Loucy (cell line): ENCODE data around the gene TRIM37.

ENCODE experiments used
- CTCF ChIP-seq: fragments of 200-600 bp; sonication (generic); conservative IDR thresholded peaks from 2 replicates; pipeline ENCODE4 v1.5.1; 2014; ENCODE audit warnings: mild to moderate bottlenecking, antibody characterized with exemption, low read length
- EZH2phosphoT487 ChIP-seq: fragments of 200-600 bp; IDR thresholded peaks from 2 replicates; pipeline ENCODE4 v1.6.1; 2018; ENCODE audit warnings: antibody characterized with exemption, mild to moderate bottlenecking, moderate library complexity, borderline replicate concordance

GRCh38 chr17:59067756-59068155, 38.9 kb downstream of the TRIM37 start:
- TF ChIP-seq CTCF (no peak), EZH2phosphoT487 (no peak)
